Measurements from ENCODE around the gene IL31RA. TPM values are rescaled to one million over a fixed set of nuclear protein-coding genes. Genes with fewer than 3 reads are reported as not detected.

Gene IL31RA
- total and polyA plus RNA-seq, 2 of the 13 experiments (the other 11 are each of a cell fraction or from before 2014, with no cell fraction given), result not detected

- TF ChIP-seq RERE (CRISPR knock-in tag; IDR thresholded peaks at IDR 0.05; ENCODE audit: low read depth) (peak; percentile 97), GFI1 (CRISPR knock-in tag; IDR thresholded peaks at IDR 0.05; ENCODE audit: borderline replicate concordance) (peak; percentile 95), BCLAF1 (IDR thresholded peaks at IDR 0.05) (no peak), WIZ (CRISPR knock-in tag; IDR thresholded peaks at IDR 0.05) (peak; percentile 97), ZNF569 (CRISPR knock-in tag; IDR thresholded peaks at IDR 0.05; ENCODE audit: borderline replicate concordance) (no peak), DBP (CRISPR knock-in tag; IDR thresholded peaks at IDR 0.05; ENCODE audit: not compliant biosample characterization) (peak; percentile 71), HOXA9 (CRISPR knock-in tag; IDR thresholded peaks at IDR 0.05; ENCODE audit: borderline replicate concordance) (0 out of 2 replicates have a peak, but pooled peaks have one; percentile 50), NFE2L1 (CRISPR knock-in tag; IDR thresholded peaks at IDR 0.05; ENCODE audit: borderline replicate concordance) (no peak), NFAT5 (CRISPR knock-in tag; IDR thresholded peaks at IDR 0.05) (no peak), MAFF (IDR thresholded peaks at IDR 0.05; ENCODE audit: low read depth, low read length) (0 out of 2 replicates have a peak, but pooled peaks have one; percentile 14), ZNF747 (CRISPR knock-in tag; IDR thresholded peaks at IDR 0.05; ENCODE audit: borderline replicate concordance) (peak; percentile 92; the same call in 1 of the 2 replicates), MYC (CRISPR knock-in tag; IDR thresholded peaks at IDR 0.05; ENCODE audit: borderline replicate concordance) (peak; percentile 67; the same call in 1 of the 2 replicates), ZFY (CRISPR knock-in tag; IDR thresholded peaks at IDR 0.05) (no peak; the same call in 1 of the 2 replicates), MED8 (CRISPR knock-in tag; IDR thresholded peaks at IDR 0.05; ENCODE audit: insufficient replicate concordance) (peak; percentile 92)
Observed at GRCh38 chr5:55934115-55934613, 83.0 kb downstream of the IL31RA start (continued).

Measured in HepG2 (cell line).